SK-N-SH (cell line): ENCODE results near the gene PPP6R2.

Experiments used
- EZH2phosphoT487 ChIP-seq: fragments of 200-600 bp; sonication (generic); IDR thresholded peaks from 2 replicates; pipeline ENCODE4 v1.6.1; 2017; ENCODE audit warnings: low read depth, mixed run types, mild to moderate bottlenecking, antibody characterized with exemption, moderate library complexity, borderline replicate concordance
- POLR2AphosphoS5 ChIP-seq: IDR thresholded peaks from 2 replicates; pipeline ENCODE4 v1.6.1; 2012; ENCODE audit warnings: low read depth, low read length
- RFX5 ChIP-seq: IDR thresholded peaks from 2 replicates; pipeline ENCODE4 v1.6.1; 2012; ENCODE audit warnings: mild to moderate bottlenecking, improper control_type of control experiment, low read length
- SIN3A ChIP-seq: IDR thresholded peaks from 2 replicates; pipeline ENCODE4 v1.6.1; 2012; ENCODE audit warnings: low read depth, mild to moderate bottlenecking, low read length, moderate library complexity, borderline replicate concordance
- SMC3 ChIP-seq: IDR thresholded peaks from 2 replicates; pipeline ENCODE4 v1.6.1; 2012; ENCODE audit warnings: low read depth, low read length, improper control_type of control experiment
- YY1 ChIP-seq: IDR thresholded peaks from 2 replicates; pipeline ENCODE4 v1.4.0; 2012; ENCODE audit warnings: low read depth, mild to moderate bottlenecking
- TF ChIP-seq, protein P1 (sequence below): fragments of 200-600 bp; sonication (generic); IDR thresholded peaks from 2 replicates; pipeline ENCODE4 v1.6.1; 2017; ENCODE audit warnings: antibody characterized with exemption, mild to moderate bottlenecking, moderate library complexity
- TF ChIP-seq, protein P2 (sequence below): IDR thresholded peaks from 2 replicates; pipeline ENCODE4 v1.4.0; 2012; ENCODE audit warnings: low read depth, borderline replicate concordance
- TF ChIP-seq, protein P3 (sequence below): IDR thresholded peaks from 2 replicates; pipeline ENCODE4 v1.4.0; 2012; ENCODE audit warnings: low read depth, borderline replicate concordance
- TF ChIP-seq, protein P4 (sequence below): IDR thresholded peaks from 2 replicates; pipeline ENCODE4 v1.6.1; 2012; ENCODE audit warnings: mild to moderate bottlenecking, low read depth, low read length, moderate library complexity

DNA sequence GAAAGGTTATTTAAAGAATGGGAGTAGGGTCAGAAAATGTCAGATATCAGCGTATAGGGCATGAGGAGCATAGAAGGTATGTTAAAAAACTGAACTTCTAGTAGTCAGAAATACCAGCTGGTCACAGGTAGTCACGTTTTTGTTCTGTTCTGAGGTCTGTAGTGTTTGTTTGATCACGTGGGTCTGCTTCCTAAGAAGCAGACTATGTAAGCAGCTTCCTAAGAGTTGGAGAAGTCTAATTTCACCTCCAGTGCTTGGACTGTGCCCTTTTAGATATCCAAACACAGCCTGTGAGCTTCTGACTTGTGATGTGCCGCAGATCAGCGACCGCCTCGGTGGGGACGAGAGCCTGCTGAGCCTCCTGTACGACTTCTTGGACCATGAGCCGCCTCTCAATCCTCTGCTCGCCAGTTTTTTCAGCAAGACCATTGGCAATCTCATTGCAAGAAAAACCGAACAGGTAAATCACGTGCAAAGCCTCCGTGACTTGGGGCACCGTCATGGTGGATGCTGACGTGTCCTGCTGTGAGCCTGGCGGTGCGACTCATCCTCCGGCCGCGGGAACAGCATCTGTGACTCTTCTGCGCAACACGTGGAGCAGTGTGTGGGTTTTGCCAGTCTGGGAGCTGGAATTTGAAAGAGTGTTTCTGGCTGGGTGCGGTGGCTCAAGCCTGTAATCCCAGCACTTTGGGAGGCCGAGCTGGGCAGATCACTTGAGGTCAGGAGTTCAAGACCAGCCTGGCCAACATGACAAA lies 63.5 kb downstream of the PPP6R2 start:
- TF ChIP-seq, protein P1, sequence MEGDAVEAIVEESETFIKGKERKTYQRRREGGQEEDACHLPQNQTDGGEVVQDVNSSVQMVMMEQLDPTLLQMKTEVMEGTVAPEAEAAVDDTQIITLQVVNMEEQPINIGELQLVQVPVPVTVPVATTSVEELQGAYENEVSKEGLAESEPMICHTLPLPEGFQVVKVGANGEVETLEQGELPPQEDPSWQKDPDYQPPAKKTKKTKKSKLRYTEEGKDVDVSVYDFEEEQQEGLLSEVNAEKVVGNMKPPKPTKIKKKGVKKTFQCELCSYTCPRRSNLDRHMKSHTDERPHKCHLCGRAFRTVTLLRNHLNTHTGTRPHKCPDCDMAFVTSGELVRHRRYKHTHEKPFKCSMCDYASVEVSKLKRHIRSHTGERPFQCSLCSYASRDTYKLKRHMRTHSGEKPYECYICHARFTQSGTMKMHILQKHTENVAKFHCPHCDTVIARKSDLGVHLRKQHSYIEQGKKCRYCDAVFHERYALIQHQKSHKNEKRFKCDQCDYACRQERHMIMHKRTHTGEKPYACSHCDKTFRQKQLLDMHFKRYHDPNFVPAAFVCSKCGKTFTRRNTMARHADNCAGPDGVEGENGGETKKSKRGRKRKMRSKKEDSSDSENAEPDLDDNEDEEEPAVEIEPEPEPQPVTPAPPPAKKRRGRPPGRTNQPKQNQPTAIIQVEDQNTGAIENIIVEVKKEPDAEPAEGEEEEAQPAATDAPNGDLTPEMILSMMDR, result no peak
- TF ChIP-seq, protein P2, sequence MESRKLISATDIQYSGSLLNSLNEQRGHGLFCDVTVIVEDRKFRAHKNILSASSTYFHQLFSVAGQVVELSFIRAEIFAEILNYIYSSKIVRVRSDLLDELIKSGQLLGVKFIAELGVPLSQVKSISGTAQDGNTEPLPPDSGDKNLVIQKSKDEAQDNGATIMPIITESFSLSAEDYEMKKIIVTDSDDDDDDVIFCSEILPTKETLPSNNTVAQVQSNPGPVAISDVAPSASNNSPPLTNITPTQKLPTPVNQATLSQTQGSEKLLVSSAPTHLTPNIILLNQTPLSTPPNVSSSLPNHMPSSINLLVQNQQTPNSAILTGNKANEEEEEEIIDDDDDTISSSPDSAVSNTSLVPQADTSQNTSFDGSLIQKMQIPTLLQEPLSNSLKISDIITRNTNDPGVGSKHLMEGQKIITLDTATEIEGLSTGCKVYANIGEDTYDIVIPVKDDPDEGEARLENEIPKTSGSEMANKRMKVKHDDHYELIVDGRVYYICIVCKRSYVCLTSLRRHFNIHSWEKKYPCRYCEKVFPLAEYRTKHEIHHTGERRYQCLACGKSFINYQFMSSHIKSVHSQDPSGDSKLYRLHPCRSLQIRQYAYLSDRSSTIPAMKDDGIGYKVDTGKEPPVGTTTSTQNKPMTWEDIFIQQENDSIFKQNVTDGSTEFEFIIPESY, result no peak
- TF ChIP-seq, protein P3, sequence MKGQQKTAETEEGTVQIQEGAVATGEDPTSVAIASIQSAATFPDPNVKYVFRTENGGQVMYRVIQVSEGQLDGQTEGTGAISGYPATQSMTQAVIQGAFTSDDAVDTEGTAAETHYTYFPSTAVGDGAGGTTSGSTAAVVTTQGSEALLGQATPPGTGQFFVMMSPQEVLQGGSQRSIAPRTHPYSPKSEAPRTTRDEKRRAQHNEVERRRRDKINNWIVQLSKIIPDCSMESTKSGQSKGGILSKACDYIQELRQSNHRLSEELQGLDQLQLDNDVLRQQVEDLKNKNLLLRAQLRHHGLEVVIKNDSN, result no peak
- TF ChIP-seq EZH2phosphoT487 (no peak), POLR2AphosphoS5 (no peak), RFX5 (no peak), YY1 (no peak), SIN3A (no peak), SMC3 (no peak)
- TF ChIP-seq, protein P4, sequence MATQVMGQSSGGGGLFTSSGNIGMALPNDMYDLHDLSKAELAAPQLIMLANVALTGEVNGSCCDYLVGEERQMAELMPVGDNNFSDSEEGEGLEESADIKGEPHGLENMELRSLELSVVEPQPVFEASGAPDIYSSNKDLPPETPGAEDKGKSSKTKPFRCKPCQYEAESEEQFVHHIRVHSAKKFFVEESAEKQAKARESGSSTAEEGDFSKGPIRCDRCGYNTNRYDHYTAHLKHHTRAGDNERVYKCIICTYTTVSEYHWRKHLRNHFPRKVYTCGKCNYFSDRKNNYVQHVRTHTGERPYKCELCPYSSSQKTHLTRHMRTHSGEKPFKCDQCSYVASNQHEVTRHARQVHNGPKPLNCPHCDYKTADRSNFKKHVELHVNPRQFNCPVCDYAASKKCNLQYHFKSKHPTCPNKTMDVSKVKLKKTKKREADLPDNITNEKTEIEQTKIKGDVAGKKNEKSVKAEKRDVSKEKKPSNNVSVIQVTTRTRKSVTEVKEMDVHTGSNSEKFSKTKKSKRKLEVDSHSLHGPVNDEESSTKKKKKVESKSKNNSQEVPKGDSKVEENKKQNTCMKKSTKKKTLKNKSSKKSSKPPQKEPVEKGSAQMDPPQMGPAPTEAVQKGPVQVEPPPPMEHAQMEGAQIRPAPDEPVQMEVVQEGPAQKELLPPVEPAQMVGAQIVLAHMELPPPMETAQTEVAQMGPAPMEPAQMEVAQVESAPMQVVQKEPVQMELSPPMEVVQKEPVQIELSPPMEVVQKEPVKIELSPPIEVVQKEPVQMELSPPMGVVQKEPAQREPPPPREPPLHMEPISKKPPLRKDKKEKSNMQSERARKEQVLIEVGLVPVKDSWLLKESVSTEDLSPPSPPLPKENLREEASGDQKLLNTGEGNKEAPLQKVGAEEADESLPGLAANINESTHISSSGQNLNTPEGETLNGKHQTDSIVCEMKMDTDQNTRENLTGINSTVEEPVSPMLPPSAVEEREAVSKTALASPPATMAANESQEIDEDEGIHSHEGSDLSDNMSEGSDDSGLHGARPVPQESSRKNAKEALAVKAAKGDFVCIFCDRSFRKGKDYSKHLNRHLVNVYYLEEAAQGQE, result no peak
